GM23338 (cell line): ENCODE results near the gene CELSR3. TPM values are rescaled to one million over a fixed set of nuclear protein-coding genes. Genes with fewer than 3 reads are reported as not detected.

Source experiments
- ATAC-seq: fragments of 200-7000 bp; cut with Tn5 transposase; 3 replicates; pipeline ENCODE4 v1.9.1; 2020
- DNase-seq: peaks from one replicate; pipeline ENCODE4 v3.0.0-alpha.2; 2015; ENCODE audit warnings: low spot score
- H2AFZ ChIP-seq: fragments of 200-600 bp; sonication (generic); 2 replicates; pipeline ENCODE4 v1.8.0; 2016; ENCODE audit warnings: antibody characterized with exemption, mild to moderate bottlenecking, moderate library complexity
- H3F3A ChIP-seq: fragments of 200-600 bp; sonication (generic); replicated peaks from 2 replicates; pipeline ENCODE4 v1.8.0; 2017; ENCODE audit warnings: antibody characterized with exemption, mixed run types, low read depth
- H3K27ac ChIP-seq: fragments of 200-600 bp; sonication (generic); 2 replicates; pipeline ENCODE4 v1.6.1; 2016; ENCODE audit warnings: low read depth
- H3K27me3 ChIP-seq: fragments of 200-600 bp; sonication (generic); 2 replicates; pipeline ENCODE4 v1.8.0; 2016; ENCODE audit warnings: mild to moderate bottlenecking, mixed run types, moderate library complexity; ENCODE audit not compliant: insufficient read depth
- H3K36me3 ChIP-seq: fragments of 200-600 bp; sonication (generic); 2 replicates; pipeline ENCODE4 v1.8.0; 2016; ENCODE audit warnings: mild to moderate bottlenecking; ENCODE audit not compliant: insufficient read depth
- H3K4me1 ChIP-seq: fragments of 200-600 bp; sonication (generic); 2 replicates; pipeline ENCODE4 v1.8.0; 2016; ENCODE audit warnings: mild to moderate bottlenecking, moderate library complexity; ENCODE audit not compliant: insufficient read depth
- H3K4me2 ChIP-seq: fragments of 200-600 bp; sonication (generic); 2 replicates; pipeline ENCODE4 v1.7.1; 2017; ENCODE audit warnings: mixed run types
- H3K4me3 ChIP-seq: fragments of 200-600 bp; sonication (generic); 2 replicates; pipeline ENCODE4 v1.6.1; 2016; ENCODE audit warnings: mixed run types
- H3K79me2 ChIP-seq: fragments of 200-600 bp; sonication (generic); replicated peaks from 2 replicates; pipeline ENCODE4 v1.8.0; 2017; ENCODE audit warnings: mild to moderate bottlenecking; ENCODE audit not compliant: insufficient read depth
- H3K9me2 ChIP-seq: fragments of 200-600 bp; sonication (generic); 2 replicates; pipeline ENCODE4 v1.8.0; 2017; ENCODE audit not compliant: insufficient read depth
- H4K20me1 ChIP-seq: fragments of 200-600 bp; sonication (generic); replicated peaks from 2 replicates; pipeline ENCODE4 v1.8.0; 2017; ENCODE audit warnings: mild to moderate bottlenecking; ENCODE audit not compliant: insufficient read depth
- H3K27ac Mint-ChIP-seq: 2 replicates; pipeline ENCODE4 v1.8.0; 2020; ENCODE audit warnings: inconsistent platforms, mild to moderate bottlenecking, moderate library complexity, mixed read lengths
- H3K27me3 Mint-ChIP-seq: 3 replicates; pipeline ENCODE4 v1.8.0; 2022; ENCODE audit warnings: low read depth, mild to moderate bottlenecking, moderate library complexity, mixed read lengths, inconsistent platforms; ENCODE audit not compliant: insufficient read depth, poor library complexity
- H3K36me3 Mint-ChIP-seq: 3 replicates; pipeline ENCODE4 v1.8.0; 2021; ENCODE audit warnings: low read depth, mild to moderate bottlenecking, inconsistent platforms, moderate library complexity, mixed read lengths
- H3K4me1 Mint-ChIP-seq: 3 replicates; pipeline ENCODE4 v1.8.0; 2020; ENCODE audit warnings: mild to moderate bottlenecking, inconsistent platforms, mixed read lengths
- H3K4me3 Mint-ChIP-seq: 3 replicates; pipeline ENCODE4 v1.8.0; 2021; ENCODE audit warnings: moderate library complexity, mild to moderate bottlenecking, inconsistent platforms, mixed read lengths
- H3K9me3 Mint-ChIP-seq: 3 replicates; pipeline ENCODE4 v1.8.0; 2020; ENCODE audit warnings: moderate library complexity, mild to moderate bottlenecking, inconsistent platforms, mixed read lengths
- CREB1 ChIP-seq: fragments of 250-450 bp; sonication (Bioruptor Pico); IDR thresholded peaks from 2 replicates; pipeline ENCODE4 v1.5.0; 2020; ENCODE audit warnings: low read depth, mild to moderate bottlenecking, moderate library complexity
- CTCF ChIP-seq, 2 experiments: fragments of 200-600 bp in 1 of 2; sonication (generic) in 1 of 2; conservative IDR thresholded peaks; 2 replicates each; pipeline versions ENCODE4 v1.5.1 to v1.6.1; 2016 to 2017; ENCODE audit warnings: antibody characterized with exemption in 2 of 2, low read depth in 2 of 2, mild to moderate bottlenecking in 2 of 2, moderate library complexity in 1 of 2
- ETS1 ChIP-seq: IDR thresholded peaks from 2 replicates; pipeline ENCODE4 v1.6.1; 2016; ENCODE audit warnings: antibody characterized with exemption
- EZH2 ChIP-seq: fragments of 200-600 bp; sonication (generic); IDR thresholded peaks from one replicate; pipeline ENCODE4 v1.8.0; 2017; ENCODE audit warnings: antibody characterized with exemption, mild to moderate bottlenecking, low read depth; ENCODE audit not compliant: unreplicated experiment
- EZH2phosphoT487 ChIP-seq: fragments of 200-600 bp; sonication (generic); IDR thresholded peaks from one replicate; pipeline ENCODE4 v1.8.1; 2018; ENCODE audit warnings: antibody characterized with exemption; ENCODE audit not compliant: unreplicated experiment
- JUNB ChIP-seq: IDR thresholded peaks from one replicate; pipeline ENCODE4 v1.6.1; 2016; ENCODE audit warnings: antibody characterized with exemption; ENCODE audit not compliant: unreplicated experiment
- NANOG ChIP-seq: IDR thresholded peaks from 2 replicates; pipeline ENCODE4 v1.6.1; 2016; ENCODE audit warnings: antibody characterized with exemption, borderline replicate concordance
- POLR2AphosphoS5 ChIP-seq: IDR thresholded peaks from 2 replicates; pipeline ENCODE4 v1.6.1; 2016; ENCODE audit warnings: antibody characterized with exemption, low read depth
- REST ChIP-seq: IDR thresholded peaks from one replicate; pipeline ENCODE4 v1.6.1; 2018; ENCODE audit warnings: antibody characterized with exemption; ENCODE audit not compliant: unreplicated experiment
- STAT1 ChIP-seq: IDR thresholded peaks from one replicate; pipeline ENCODE4 v1.6.1; 2016; ENCODE audit warnings: antibody characterized with exemption; ENCODE audit not compliant: unreplicated experiment
- ZNF114 ChIP-seq: fragments of 250-450 bp; sonication (Bioruptor Pico); IDR thresholded peaks from 2 replicates; pipeline ENCODE4 v1.5.0; 2020; ENCODE audit warnings: mild to moderate bottlenecking, moderate library complexity
- ZNF331 ChIP-seq: fragments of 250-450 bp; sonication (Bioruptor Pico); IDR thresholded peaks from 2 replicates; pipeline ENCODE4 v1.5.0; 2020; ENCODE audit warnings: low read depth, mild to moderate bottlenecking, moderate library complexity
- ZNF462 ChIP-seq: fragments of 250-450 bp; sonication (Bioruptor Pico); IDR thresholded peaks from 2 replicates; pipeline ENCODE4 v1.5.0; 2020; ENCODE audit warnings: mild to moderate bottlenecking, moderate library complexity
- polyA plus RNA-seq: library from polyadenylated mRNA; unstranded; fragments of >200 nt; fragmentation: Nextera tagmentation; extraction: Ambion mirVana; gene quantifications from 2 replicates; pipeline ENCODE4 v1.2.1, GENCODE V29; 2016
- total RNA-seq: library from RNA; depleted of rRNA; stranded (reverse); fragments of >200 nt; shearing (Covaris generic); gene quantifications from 2 replicates; pipeline ENCODE4 v1.2.3, GENCODE V29; 2014

CELSR3 gene
- total and polyA plus RNA-seq, 2 experiments from 2014 or later = 7.5 to 33.3 TPM

- Mint-ChIP-seq H3K36me3 (peaks cover 59% of the 10 kb centered on the region), H3K4me3 (no peak overlapping the region)
- no peak for DNase-seq
Observed at GRCh38 chr3:48680811-48681540, 18.3 kb upstream of the CELSR3 start.

More at GRCh38 chr3:48680811-48681540, 18.3 kb upstream of the CELSR3 start:
- Histone ChIP-seq H3K27ac (no peak overlapping the region), H3K27me3 (no peaks in the 10 kb centered on the region), H2AFZ (no peak overlapping the region), H3K4me2 (no peak overlapping the region), H3K79me2 (peaks cover 13% of the 10 kb centered on the region), H4K20me1 (0 out of 2 replicates have a peak, but pooled peaks cover 2% of the 10 kb centered on the region), H3K36me3 (no peaks in the 10 kb centered on the region), H3F3A (peaks cover 1% of the 10 kb centered on the region; the same call in 1 of the 2 replicates), H3K9me2 (no peaks in the 10 kb centered on the region), H3K4me3 (no peak overlapping the region), H3K4me1 (peaks cover 7% of the 10 kb centered on the region)
- H3K9me3 Mint-ChIP-seq = no peaks in the 10 kb centered on the region; the same call in 2 of the 3 replicates
- TF ChIP-seq ZNF114 (CRISPR knock-in tag) = no peak
- TF ChIP-seq NANOG = no peak
- no peak for TF ChIP-seq ETS1
- no peak for TF ChIP-seq EZH2phosphoT487
- no peak for TF ChIP-seq REST
- TF ChIP-seq CREB1 = no peak
- no peak for TF ChIP-seq JUNB
- no peak for TF ChIP-seq STAT1
- TF ChIP-seq CTCF (conservative IDR thresholded peaks at IDR 0.05; ENCODE audit: low read depth in 2 of 2) = no peak
- no peak for TF ChIP-seq ZNF331 (CRISPR knock-in tag)
- TF ChIP-seq POLR2AphosphoS5 = no peak
- TF ChIP-seq ZNF462 (CRISPR knock-in tag) = no peak
- TF ChIP-seq EZH2 = no peak
- H3K4me1 Mint-ChIP-seq = peaks cover 13% of the 10 kb centered on the region
- ATAC-seq = no peak
- H3K27me3 Mint-ChIP-seq = peaks cover 17% of the 10 kb centered on the region
- H3K27ac Mint-ChIP-seq = peak overlapping the region; percentile 81
